GM12874 (cell line): ENCODE results near the gene CDSN.

Experiments used
- TF ChIP-seq, protein P1 (sequence below): IDR thresholded peaks from 2 replicates; pipeline ENCODE4 v1.5.1; 2011; ENCODE audit warnings: low read depth, mild to moderate bottlenecking, control low read depth, low read length, moderate library complexity; ENCODE audit not compliant: insufficient read depth

CDSN gene

DNA sequence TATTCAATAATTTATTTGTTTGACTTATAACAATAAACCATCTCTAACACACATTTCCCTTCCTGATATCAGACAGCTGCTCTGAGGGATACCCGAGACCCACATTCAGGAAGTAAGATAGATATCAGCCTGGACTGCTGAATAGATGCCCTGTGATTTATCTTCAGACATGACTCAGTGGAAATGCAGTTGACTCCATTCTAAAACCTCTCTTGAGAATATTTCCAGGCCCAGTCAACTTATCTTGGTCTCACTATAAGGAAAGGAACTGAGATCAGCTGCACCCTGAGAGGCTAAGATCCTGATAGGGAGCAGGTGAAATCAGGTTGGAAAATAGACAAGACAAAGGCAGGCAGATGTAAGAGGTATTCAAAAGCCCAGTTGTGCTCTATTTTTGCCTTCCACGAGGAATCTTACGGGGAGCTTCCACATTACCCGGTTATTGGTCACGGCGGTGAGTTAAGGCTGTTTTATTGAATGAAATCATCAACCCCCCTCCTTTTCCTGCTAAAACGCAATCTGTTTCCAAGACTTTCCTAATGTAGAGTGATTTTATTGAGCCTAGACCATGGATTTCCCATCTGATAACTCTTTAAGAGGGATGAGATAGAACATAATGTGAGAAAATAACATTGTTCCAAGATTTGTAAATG is 33.3 kb downstream of the CDSN start:
- TF ChIP-seq, protein P1, sequence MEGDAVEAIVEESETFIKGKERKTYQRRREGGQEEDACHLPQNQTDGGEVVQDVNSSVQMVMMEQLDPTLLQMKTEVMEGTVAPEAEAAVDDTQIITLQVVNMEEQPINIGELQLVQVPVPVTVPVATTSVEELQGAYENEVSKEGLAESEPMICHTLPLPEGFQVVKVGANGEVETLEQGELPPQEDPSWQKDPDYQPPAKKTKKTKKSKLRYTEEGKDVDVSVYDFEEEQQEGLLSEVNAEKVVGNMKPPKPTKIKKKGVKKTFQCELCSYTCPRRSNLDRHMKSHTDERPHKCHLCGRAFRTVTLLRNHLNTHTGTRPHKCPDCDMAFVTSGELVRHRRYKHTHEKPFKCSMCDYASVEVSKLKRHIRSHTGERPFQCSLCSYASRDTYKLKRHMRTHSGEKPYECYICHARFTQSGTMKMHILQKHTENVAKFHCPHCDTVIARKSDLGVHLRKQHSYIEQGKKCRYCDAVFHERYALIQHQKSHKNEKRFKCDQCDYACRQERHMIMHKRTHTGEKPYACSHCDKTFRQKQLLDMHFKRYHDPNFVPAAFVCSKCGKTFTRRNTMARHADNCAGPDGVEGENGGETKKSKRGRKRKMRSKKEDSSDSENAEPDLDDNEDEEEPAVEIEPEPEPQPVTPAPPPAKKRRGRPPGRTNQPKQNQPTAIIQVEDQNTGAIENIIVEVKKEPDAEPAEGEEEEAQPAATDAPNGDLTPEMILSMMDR = no peak

DNA sequence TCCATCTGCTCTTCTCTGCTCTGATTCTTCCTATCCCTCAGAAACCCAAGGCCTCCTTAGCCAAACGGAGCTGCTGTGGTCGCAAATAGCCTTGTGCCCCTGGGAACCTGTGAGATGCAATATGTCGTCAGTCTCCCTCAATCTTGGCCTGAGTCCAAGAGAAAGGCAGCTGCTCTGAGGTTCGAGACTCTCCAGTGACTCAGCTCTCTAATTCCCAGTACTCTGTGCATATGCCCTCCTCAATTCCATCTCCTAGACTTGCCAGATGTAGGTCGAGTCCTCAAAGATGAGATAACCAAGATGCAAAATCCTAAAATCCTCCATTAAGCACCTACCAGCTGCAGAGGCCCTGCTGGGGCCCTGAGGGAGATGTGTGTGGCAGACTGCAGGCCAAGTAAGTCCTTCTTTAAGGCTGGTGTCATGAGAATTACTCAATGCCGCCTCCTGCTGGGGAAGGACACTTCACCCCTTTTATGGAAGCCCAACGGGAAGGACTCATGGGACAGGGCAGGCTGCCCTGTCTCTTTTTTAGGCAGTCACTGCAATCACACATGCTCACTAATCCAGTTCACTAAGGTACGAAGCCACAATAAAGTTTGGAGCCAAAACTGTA is 36.4 kb downstream of the CDSN start:
- TF ChIP-seq, protein P1 = peak; percentile 64

DNA sequence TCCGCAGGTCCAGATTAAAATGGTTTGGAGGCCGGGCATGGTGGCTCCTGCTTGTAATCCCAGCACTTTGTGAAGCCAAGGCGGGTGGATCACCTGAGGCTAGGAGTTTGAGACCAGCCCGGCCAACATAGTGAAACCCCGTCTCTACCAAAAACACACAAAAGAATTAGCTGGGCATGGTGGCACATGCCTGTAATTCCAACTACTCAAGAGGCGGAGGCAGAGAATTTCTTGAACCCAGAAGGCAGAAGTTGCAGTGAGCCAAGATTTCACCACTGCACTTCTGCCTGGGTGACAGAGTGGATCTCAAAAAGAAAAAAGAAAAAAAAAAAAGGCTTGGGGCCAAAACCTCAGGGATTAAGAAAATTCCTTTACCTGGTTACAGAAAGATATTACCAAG is 38.4 kb downstream of the CDSN start:
- TF ChIP-seq, protein P1 = no peak

DNA sequence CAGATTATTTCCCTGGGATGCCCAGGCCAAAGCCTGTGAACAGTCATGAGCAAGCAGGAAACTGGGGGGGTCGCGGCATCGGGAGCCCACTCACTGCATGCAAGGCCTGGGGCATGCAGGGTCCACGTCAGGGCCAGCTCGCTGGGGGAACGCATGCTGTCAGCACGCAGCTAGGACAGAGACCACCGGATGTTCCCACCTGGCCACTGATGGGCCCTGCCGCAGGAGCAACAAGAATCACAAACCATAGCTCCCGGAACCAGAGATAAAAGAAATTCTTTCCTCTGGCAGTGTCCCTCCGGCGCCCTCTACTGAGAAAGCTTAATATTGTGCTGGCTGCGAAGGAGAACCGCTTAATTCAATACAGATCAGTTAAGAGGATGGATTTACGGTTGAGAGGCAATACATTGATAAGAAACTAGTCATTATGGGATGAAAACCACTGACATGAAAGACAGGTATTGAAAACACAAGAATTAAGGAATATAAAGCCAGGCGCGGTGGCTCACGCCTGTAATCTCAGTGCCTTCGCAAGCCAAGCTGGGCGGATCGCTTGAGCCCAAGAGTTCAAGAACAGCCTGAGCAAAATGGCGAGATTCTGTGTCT is 40.5 kb downstream of the CDSN start:
- TF ChIP-seq, protein P1 = peak; percentile 73

DNA sequence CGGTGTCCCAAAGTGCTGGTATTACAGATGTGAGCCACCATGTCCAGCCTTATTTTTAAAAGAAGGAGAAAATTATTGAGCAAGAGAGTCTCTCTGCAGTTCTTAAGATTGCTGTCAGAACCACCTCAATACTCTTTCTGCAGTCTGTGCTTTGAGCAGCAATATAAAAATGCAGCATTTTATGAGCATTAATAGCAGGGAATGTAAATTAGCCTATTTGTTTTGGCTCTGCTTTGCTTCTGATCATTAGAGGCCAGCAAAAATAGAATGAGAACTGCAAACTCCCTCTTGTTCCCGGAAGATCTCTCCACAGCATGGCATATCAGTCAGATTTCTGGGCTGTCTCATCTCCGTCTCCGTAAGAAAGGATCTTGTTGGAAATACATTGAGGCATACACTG is 43.6 kb downstream of the CDSN start:
- TF ChIP-seq, protein P1 = no peak

DNA sequence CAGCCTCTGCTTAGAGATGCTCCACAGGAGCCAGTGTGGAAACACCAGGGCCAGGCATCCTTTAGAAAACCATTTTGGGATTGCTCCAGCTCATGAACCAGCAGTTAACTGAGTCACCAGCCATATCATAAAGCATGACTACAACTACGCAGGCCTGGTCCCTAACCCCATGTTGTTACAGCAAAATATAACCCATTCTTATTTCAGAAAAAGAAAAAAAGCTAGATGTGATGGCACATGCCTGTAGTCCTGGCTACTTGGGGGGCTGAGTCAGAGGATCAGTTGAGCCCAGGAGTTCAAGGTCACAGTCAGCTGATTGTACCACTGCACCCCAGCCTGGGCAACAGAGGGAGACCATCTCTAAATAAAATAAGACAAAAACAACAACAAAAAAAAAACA is 44.7 kb downstream of the CDSN start:
- TF ChIP-seq, protein P1 = no peak

DNA sequence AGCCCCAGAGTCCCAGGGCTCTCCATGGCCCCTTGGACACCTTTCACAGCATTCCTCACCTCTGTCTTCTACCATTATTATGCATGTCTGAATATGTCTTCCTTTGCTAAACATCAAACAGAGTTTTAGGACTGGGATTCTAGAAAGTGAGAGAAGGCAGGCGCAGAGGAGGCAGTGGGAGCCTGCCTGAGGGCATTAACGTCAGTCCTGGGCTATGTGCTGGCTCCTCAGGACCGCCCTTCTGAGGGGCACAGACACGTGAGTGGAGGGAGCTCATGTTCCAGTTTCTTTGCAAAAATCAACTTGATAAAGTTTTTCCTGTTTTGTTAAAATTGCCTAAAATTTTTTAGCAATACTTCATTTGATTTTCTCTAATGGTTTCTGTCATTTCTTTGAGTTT is 45.8 kb downstream of the CDSN start:
- TF ChIP-seq, protein P1 = no peak
